ENCODE measurements around the gene KCNK3. TPM values are rescaled to one million over a fixed set of nuclear protein-coding genes. Genes with fewer than 3 reads are reported as not detected.

KCNK3 gene
- total RNA-seq, 1 donor from 2014 or later = 1.9 TPM

- H3K4me2 ChIP-seq (ENCODE audit: low read length) = no peak overlapping the region
- H4K20me1 ChIP-seq (ENCODE audit: insufficient read depth, low read length) = peaks cover 5% of the 10 kb centered on the region
- H3K36me3 ChIP-seq (ENCODE audit: insufficient read depth, low read length) = no peaks in the 10 kb centered on the region
- Mint-ChIP-seq H3K27ac (ENCODE audit: unreplicated experiment) (no peak overlapping the region), H3K4me3 (ENCODE audit: unreplicated experiment) (no peak overlapping the region), H3K36me3 (ENCODE audit: low read depth, unreplicated experiment) (no peaks in the 10 kb centered on the region), H3K27me3 (ENCODE audit: low read depth, unreplicated experiment) (peaks cover 44% of the 10 kb centered on the region), H3K4me1 (ENCODE audit: low read depth, unreplicated experiment) (peaks cover 18% of the 10 kb centered on the region), H3K9me3 (ENCODE audit: unreplicated experiment) (peaks cover 2% of the 10 kb centered on the region)
- H3K27me3 ChIP-seq (ENCODE audit: insufficient read depth, low read length) = peaks cover 4% of the 10 kb centered on the region
- no peaks in the 10 kb centered on the region for H3K4me1 ChIP-seq (ENCODE audit: insufficient read depth, low read length)
- H3K9ac ChIP-seq (ENCODE audit: low read length) = no peak overlapping the region
- H3K4me3 ChIP-seq (ENCODE audit: insufficient read depth, low read depth, low read length) = no peak overlapping the region
- FAIRE-seq (no peak), DNase-seq (ENCODE audit: low read depth) (no peak)
- no peaks in the 10 kb centered on the region for H3K9me3 ChIP-seq (ENCODE audit: insufficient read depth, low read depth, low read length)
- H3K79me2 ChIP-seq (ENCODE audit: insufficient read depth, low read length) = no peaks in the 10 kb centered on the region
- H2AFZ ChIP-seq (ENCODE audit: low read depth, low read length) = no peak overlapping the region
- H3K27ac ChIP-seq (ENCODE audit: low read depth, low read length) = no peak overlapping the region
- TF ChIP-seq CTCF (IDR thresholded peaks at IDR 0.05; ENCODE audit: insufficient read depth, low read depth, low read length) (no peak), EZH2 (IDR thresholded peaks at IDR 0.05; ENCODE audit: insufficient read depth, low read length) (no peak)
Measured at GRCh38 chr2:26712486-26713465, 20.3 kb downstream of the KCNK3 start.

DNA sequence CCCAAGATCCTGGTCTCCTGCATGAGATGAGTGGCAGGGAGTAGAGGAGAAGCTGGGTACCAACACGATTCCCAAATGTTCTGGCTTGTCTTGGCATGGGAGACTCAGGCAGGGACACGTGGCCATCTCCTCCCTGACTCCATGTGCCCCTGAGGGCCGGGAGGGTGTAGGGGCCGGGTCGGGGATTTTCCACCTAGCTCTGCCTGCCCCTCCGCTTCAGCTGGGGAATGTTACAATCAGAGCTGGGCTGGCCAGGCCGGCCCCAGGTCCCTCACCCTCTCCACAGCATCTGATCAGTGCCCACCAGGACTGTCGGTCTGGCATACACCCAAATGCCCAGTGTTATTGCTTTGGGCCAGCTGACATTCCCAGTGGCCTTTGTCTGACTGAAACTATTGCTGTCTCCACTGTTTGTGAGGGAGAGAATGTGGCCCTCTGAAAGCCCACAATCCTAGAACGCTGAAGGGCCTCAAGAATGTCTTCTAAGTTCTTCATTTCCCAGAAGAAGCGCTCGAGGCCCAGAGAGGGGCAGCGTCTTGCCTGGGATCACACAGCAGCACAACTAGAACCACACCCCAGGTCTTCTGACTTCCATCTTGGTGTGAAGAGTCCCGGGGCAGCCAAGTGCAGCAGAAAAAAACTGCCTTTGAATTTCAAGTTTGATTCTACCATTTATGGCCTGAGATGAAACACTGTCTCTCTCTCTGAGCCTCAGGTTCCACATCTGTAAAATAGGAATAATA lies 23.2 kb downstream of the KCNK3 start:
- no peak for FAIRE-seq
- H3K4me1 ChIP-seq (ENCODE audit: insufficient read depth, low read length) = peaks cover 8% of the 10 kb centered on the region
- H3K36me3 ChIP-seq (ENCODE audit: insufficient read depth, low read length) = no peaks in the 10 kb centered on the region
- H3K36me3 Mint-ChIP-seq (ENCODE audit: low read depth, unreplicated experiment) = peaks cover 4% of the 10 kb centered on the region
- DNase-seq (ENCODE audit: low read depth) = no peak
- no peak overlapping the region for H3K4me2 ChIP-seq (ENCODE audit: low read length)
- no peaks in the 10 kb centered on the region for H3K4me1 Mint-ChIP-seq (ENCODE audit: low read depth, unreplicated experiment)
- peaks cover 4% of the 10 kb centered on the region for H3K9me3 Mint-ChIP-seq (ENCODE audit: unreplicated experiment)
- no peak overlapping the region for H3K4me3 Mint-ChIP-seq (ENCODE audit: unreplicated experiment)
- no peak overlapping the region for H3K4me3 ChIP-seq (ENCODE audit: insufficient read depth, low read depth, low read length)
- no peak overlapping the region for H3K27ac Mint-ChIP-seq (ENCODE audit: unreplicated experiment)
- peaks cover 5% of the 10 kb centered on the region for H4K20me1 ChIP-seq (ENCODE audit: insufficient read depth, low read length)
- no peak for TF ChIP-seq EZH2 (IDR thresholded peaks at IDR 0.05; ENCODE audit: insufficient read depth, low read length)
- TF ChIP-seq CTCF (IDR thresholded peaks at IDR 0.05; ENCODE audit: insufficient read depth, low read depth, low read length) = no peak
- no peak overlapping the region for H2AFZ ChIP-seq (ENCODE audit: low read depth, low read length)
- peaks cover 4% of the 10 kb centered on the region for H3K27me3 ChIP-seq (ENCODE audit: insufficient read depth, low read length)
- H3K79me2 ChIP-seq (ENCODE audit: insufficient read depth, low read length) = no peaks in the 10 kb centered on the region
- H3K9ac ChIP-seq (ENCODE audit: low read length) = no peak overlapping the region
- no peaks in the 10 kb centered on the region for H3K9me3 ChIP-seq (ENCODE audit: insufficient read depth, low read depth, low read length)
- peaks cover 26% of the 10 kb centered on the region for H3K27me3 Mint-ChIP-seq (ENCODE audit: low read depth, unreplicated experiment)
- no peak overlapping the region for H3K27ac ChIP-seq (ENCODE audit: low read depth, low read length)

Data from astrocyte (in vitro differentiated cells and primary cell).